Right atrium auricular region (tissue), 2 donors: Measurements from ENCODE around the gene DKKL1. TPM values are rescaled to one million over a fixed set of nuclear protein-coding genes. Genes with fewer than 3 reads are reported as not detected.
A peak's percentile ranks its signal among the peaks of the same experiment; 100 is the strongest.

Experiments
- DNase-seq: peaks from one replicate; pipeline ENCODE4 v3.0.0-alpha.2; 2019; ENCODE audit warnings: low spot score
- H3K27ac ChIP-seq, 2 donors: fragments of 200-600 bp; sonication (generic); 1 replicate in 1 of 2; 2 replicates in 1 of 2; pipeline ENCODE4 v1.5.1; 2016 to 2019
- H3K27me3 ChIP-seq, 2 donors: fragments of 200-600 bp; sonication (generic); one replicate each; pipeline versions ENCODE4 v1.5.1 to v1.6.0; 2017 to 2019
- H3K36me3 ChIP-seq: fragments of 200-600 bp; sonication (generic); one replicate; pipeline ENCODE4 v1.5.1; 2016
- H3K4me1 ChIP-seq, 2 donors: fragments of 200-600 bp; sonication (generic); one replicate each; pipeline versions ENCODE4 v1.5.1 to v1.6.0; 2017 to 2019
- H3K4me3 ChIP-seq, 2 donors: fragments of 200-600 bp; sonication (generic); 1 replicate in 1 of 2; 2 replicates in 1 of 2; pipeline ENCODE4 v1.5.1; 2017 to 2019; ENCODE audit warnings: mild to moderate bottlenecking in 1 of 2, moderate library complexity in 1 of 2
- H3K9me3 ChIP-seq, 2 donors: fragments of 200-600 bp; sonication (generic); one replicate each; pipeline ENCODE4 v1.5.1; 2019
- total RNA-seq, 2 donors: library from RNA; depleted of rRNA; stranded (reverse); fragments of >200 nt; gene quantifications; one replicate each; pipeline ENCODE4 v1.1.0, GENCODE V29; 2016
- TF ChIP-seq, protein P1 (sequence below), 2 donors: fragments of 200-600 bp; sonication (generic); IDR thresholded peaks; one replicate each; pipeline ENCODE4 v1.5.1; 2019; ENCODE audit warnings: antibody characterized with exemption in 2 of 2

DKKL1 gene
- total RNA-seq, 2 donors from 2014 or later, result not detected

DNA sequence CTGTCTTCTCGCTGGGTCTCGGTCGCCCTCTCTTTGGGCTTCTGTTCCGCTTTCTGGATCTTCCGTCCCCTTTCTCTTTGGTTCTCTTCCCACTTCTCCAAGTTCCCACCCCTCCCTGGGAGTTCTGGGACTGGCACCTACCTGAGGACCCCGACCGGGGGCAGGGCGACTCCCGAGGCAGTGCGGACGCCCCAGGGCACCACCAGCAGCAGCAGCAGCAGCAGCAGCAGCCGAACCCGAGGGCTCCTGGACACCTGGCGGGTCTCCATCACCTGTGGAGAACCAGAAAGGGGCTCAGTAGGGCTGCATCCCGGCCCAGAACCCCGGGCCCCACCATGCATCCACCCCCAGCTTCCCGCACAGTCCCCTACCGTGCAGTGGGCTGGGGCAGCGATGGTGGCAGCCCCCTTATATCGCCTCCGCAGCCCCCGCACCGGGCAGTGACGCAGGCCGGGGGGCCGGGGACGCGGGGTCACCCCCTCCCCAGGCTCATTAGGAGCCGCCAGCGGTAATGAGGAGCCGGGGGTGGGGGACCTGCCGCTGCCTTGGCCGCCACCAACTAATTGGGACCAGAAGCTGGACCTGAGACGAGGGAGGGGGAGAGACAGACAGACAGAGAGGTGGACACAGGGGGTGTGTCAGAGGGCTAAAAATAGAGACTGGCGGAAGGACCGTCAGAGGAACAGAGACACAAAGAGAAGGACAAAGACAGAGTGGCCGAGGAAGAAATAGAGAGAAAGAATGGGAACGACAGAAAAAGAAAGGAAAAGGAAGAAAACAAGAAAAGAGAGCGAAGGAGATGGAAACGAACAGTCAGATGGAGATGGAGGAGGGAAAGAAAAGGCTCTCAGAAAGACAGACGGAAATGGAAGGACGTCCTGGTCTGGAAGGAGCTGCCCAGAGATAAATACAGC is 59.7 kb downstream of the DKKL1 start, which contains the start of gene PTH2:
Gene PTH2, minus strand, starts transcription at position 371 of the 914 bp plus-strand sequence. Its CDS starts 102 bp downstream, at position 269.
- H3K9me3 ChIP-seq, result no peaks in the 10 kb centered on the region
- DNase-seq, result no peak
- H3K4me3 ChIP-seq, result peak within 1 kb of the TSS in 1 of 2 donors; percentile 35

DNA sequence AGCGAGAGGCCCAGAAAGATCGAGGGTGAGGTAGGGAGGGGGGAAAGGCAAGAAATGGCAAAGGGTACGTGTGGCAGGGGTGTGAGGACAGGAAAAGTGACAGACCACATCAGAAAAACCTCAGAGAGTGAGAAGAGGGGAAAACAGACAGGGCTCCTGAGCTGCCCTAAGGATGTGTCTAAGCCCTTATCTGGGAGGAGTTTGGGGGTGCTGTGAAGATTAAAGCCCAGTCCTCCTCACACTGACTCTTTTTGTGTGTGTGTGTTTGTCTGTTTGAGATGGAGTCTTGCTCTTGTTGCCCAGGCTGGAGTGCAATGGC is 60.3 kb downstream of the DKKL1 start:
- TF ChIP-seq, protein P1, sequence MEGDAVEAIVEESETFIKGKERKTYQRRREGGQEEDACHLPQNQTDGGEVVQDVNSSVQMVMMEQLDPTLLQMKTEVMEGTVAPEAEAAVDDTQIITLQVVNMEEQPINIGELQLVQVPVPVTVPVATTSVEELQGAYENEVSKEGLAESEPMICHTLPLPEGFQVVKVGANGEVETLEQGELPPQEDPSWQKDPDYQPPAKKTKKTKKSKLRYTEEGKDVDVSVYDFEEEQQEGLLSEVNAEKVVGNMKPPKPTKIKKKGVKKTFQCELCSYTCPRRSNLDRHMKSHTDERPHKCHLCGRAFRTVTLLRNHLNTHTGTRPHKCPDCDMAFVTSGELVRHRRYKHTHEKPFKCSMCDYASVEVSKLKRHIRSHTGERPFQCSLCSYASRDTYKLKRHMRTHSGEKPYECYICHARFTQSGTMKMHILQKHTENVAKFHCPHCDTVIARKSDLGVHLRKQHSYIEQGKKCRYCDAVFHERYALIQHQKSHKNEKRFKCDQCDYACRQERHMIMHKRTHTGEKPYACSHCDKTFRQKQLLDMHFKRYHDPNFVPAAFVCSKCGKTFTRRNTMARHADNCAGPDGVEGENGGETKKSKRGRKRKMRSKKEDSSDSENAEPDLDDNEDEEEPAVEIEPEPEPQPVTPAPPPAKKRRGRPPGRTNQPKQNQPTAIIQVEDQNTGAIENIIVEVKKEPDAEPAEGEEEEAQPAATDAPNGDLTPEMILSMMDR (IDR thresholded peaks at IDR 0.05), result no peak
- Histone ChIP-seq H3K27ac (no peak overlapping the region), H3K4me3 (no peak overlapping the region), H3K27me3 (peaks cover 53 to 66% of the 10 kb centered on the region in 2 donors), H3K36me3 (no peaks in the 10 kb centered on the region), H3K4me1 (peaks cover 0 to 45% of the 10 kb centered on the region in 2 donors), H3K9me3 (no peaks in the 10 kb centered on the region)
- DNase-seq, result no peak

More for the DNA sequence above, 59.7 kb downstream of the DKKL1 start, which contains the start of gene PTH2:
- Histone ChIP-seq H3K27ac (no peak within 1 kb of the TSS), H3K27me3 (peaks cover 49 to 60% of the 10 kb centered on the region in 2 donors), H3K36me3 (no peaks in the 10 kb centered on the region), H3K4me1 (peaks cover 0 to 40% of the 10 kb centered on the region in 2 donors)
- TF ChIP-seq, protein P1 (IDR thresholded peaks at IDR 0.05), result no peak

Other genes starting within 250 kb of the DKKL1 start
- gene LIN7B, start 249.5 kb upstream of the DKKL1 start, total RNA-seq, result 10 to 100 TPM; 31.5 to 35.0 TPM
- gene C19orf73, start 244.7 kb upstream of the DKKL1 start, total RNA-seq, result 1 to 10 TPM; 3.1 to 5.9 TPM
- 1 to 10 TPM; 5.0 to 6.8 TPM for gene PPFIA3, start 244.3 kb upstream of the DKKL1 start, total RNA-seq
- 1,000 to 10,000 TPM in 1 of 2 donors, 100 to 1,000 TPM in 1; 558 to 1,164 TPM for gene HRC, start 208.5 kb upstream of the DKKL1 start, total RNA-seq
- gene TRPM4, start 206.1 kb upstream of the DKKL1 start, total RNA-seq, result 10 to 100 TPM; 20.6 to 22.8 TPM
- gene SLC6A16, start 38.7 kb upstream of the DKKL1 start, total RNA-seq, result under 1 TPM; 0.56 to 0.90 TPM
- 10 to 100 TPM in 1 of 2 donors, 1 to 10 TPM in 1; 2.6 to 12.1 TPM for gene CD37, start 28.5 kb upstream of the DKKL1 start, total RNA-seq
- 10 to 100 TPM; 39.8 to 45.3 TPM for gene TEAD2, start 1.5 kb upstream of the DKKL1 start, total RNA-seq
- gene KASH5, start 24.4 kb downstream of the DKKL1 start, total RNA-seq, result not detected
- gene PTH2, start 59.6 kb downstream of the DKKL1 start, total RNA-seq, result not detected
- gene GFY, start 61.5 kb downstream of the DKKL1 start, total RNA-seq, result not detected
- under 1 TPM; 0.59 to 0.67 TPM for gene SLC17A7, start 77.7 kb downstream of the DKKL1 start, total RNA-seq
- gene PIH1D1, start 87.9 kb downstream of the DKKL1 start, total RNA-seq, result 10 to 100 TPM; 55.8 to 61.5 TPM
- 10 to 100 TPM in 1 of 2 donors, 1 to 10 TPM in 1; 9.5 to 18.5 TPM for gene ALDH16A1, start 89.3 kb downstream of the DKKL1 start, total RNA-seq
- 1 to 10 TPM; 1.1 to 2.6 TPM for gene FLT3LG, start 110.3 kb downstream of the DKKL1 start, total RNA-seq
- 1,000 to 10,000 TPM in 1 of 2 donors, 100 to 1,000 TPM in 1; 765 to 1,868 TPM for gene RPL13A, start 123.7 kb downstream of the DKKL1 start, total RNA-seq
- 1,000 to 10,000 TPM; 1,048 to 2,648 TPM for gene RPS11, start 132.6 kb downstream of the DKKL1 start, total RNA-seq
- gene FCGRT, start 148.8 kb downstream of the DKKL1 start, total RNA-seq, result 100 to 1,000 TPM in 1 of 2 donors, 10 to 100 TPM in 1; 98.2 to 123 TPM
- 10 to 100 TPM; 15.8 to 17.2 TPM for gene RCN3, start 164.1 kb downstream of the DKKL1 start, total RNA-seq
- 10 to 100 TPM; 39.0 to 62.3 TPM for gene NOSIP, start 216.7 kb downstream of the DKKL1 start, total RNA-seq
- gene PRRG2, start 217.4 kb downstream of the DKKL1 start, total RNA-seq, result 1 to 10 TPM in 1 of 2 donors, under 1 TPM in 1; 0.63 to 2.3 TPM
- 10 to 100 TPM in 1 of 2 donors, 1 to 10 TPM in 1; 6.6 to 13.3 TPM for gene PRR12, start 227.3 kb downstream of the DKKL1 start, total RNA-seq